RPMI8226 (cell line): ENCODE data around the gene ABCG1.

Source experiments
- DNase-seq: peaks from one replicate; pipeline ENCODE4 v3.0.0-alpha.2; 2015

The ABCG1 gene

DNA sequence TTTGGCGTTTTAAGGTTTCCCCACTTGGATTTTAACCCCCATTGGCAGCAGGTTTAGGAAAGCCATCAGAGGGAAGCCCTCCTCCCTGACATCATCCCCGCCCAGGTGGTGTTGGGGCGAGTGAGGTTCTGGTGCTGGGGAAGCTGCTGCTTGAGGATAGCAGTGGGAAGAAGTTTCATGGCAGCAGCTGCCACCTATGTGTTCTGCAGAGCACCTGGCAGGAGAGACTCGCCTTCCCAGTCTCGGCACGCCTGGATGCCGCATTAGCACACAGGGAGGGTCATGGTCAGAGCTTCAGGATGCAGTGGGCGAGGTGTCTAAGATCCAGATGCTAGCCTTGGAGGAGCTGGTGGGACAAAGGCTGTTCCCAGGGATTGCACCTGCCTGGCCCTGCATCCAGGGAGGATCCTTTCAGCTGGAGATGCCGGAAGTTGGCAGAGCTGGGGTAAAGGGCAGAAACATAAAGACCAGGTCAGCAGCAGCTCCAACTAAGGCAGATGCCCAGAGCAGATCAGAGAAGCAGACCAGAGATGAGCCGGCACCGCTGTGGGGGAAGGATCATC is 33.9 kb downstream of the ABCG1 start:
- no peak for DNase-seq

DNA sequence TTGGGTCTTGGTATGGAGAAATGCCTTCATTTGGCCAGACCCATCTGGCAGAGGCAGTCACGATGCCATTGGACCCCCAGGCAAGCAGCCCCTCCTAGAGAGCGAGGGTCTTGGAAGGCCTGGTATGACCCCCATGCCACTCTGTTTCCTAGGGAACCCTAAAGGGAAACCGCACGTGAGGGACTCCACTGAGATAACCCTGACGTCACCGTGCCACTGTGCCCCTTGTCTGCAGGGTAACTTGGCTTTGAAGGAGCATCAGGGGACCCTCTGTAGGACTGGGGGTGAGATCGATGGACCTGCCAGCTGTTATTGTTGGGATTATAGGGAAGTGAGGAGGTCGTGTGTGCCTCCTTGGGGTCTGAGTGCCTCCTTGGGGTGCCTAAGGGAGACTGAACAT is 34.5 kb downstream of the ABCG1 start:
- DNase-seq = no peak

DNA sequence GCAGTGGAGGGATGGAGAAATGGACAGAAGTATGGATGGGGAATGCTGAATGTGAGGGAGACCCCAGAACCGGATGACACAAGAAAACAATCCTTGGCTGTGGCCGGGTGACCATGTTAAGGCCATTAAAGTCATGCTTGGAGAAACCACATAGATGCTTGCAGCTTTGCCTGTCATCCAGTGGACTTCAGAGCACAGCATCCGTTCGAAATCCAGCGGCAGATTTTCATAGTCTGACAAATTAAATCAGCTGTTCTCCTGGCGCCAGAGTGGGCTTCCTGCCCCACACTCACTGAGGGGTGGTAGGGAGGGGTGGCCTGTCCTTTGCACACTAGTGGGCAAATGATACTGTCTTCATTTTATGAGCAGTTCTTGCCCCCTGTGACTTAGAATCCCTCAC is 35.1 kb downstream of the ABCG1 start:
- no peak for DNase-seq

DNA sequence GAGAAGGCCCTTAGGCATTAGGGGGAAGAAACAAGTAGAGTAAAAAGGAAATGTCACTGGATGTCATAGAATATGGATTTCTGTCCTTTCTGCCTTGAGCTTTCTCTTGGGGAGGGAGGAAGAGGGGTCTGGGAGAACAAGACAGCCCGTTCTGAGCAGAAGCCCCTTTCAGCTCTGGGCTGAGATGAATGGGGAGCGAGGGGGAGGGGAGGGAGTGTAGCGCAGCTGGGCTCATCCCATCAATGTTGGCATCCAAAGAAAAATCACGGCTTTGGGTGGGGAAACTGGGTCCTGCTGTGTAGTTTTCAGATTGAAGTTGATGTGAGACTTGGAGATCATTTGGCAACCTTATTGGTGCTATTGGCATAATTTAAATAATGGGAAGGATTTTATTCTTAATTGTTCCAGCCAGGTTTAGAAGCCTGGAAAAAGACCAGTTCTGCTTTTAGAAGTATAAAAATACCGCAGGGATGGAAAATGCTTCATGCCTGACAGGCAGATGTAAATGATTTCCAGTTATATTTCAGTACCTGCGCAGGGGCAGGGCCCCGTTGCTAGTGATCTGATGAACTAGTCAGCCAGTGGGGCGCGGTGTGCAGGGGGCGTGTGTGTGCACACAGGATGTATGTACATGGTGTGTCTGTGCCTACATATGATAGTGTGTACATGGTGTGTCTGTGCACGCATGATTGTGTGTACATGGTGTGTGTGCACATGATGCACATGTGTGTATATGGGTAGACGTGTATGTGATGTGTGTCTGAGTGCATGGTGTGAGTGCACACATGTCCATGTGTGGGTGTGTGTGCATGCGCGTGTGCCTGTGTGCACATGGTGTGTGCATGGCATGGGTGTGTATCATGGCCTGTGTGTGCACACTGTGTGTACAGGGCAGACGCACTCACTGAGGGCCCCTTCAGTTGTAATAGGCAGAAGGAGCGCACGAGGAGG is 36.0 kb downstream of the ABCG1 start:
- no peak for DNase-seq

DNA sequence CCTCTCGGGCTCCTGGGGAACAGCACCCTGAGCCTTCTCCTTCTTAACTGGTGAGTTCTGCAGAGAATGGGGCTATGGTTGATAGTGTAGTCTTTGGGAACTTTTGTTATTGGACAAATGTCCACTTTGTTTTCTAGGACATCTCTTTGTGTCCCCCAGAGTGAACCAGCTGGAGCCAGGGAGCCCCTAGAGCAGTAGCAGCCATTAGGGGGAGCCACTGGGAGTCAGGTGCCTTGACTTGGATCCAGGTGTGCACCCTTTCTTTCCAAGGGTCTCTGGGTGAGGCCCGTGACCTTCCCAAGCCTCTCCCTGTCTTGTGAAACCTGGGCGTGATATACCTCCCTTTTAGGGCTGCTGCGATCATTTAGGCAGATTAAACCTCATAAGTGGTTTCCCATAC is 36.9 kb downstream of the ABCG1 start:
- DNase-seq = no peak

DNA sequence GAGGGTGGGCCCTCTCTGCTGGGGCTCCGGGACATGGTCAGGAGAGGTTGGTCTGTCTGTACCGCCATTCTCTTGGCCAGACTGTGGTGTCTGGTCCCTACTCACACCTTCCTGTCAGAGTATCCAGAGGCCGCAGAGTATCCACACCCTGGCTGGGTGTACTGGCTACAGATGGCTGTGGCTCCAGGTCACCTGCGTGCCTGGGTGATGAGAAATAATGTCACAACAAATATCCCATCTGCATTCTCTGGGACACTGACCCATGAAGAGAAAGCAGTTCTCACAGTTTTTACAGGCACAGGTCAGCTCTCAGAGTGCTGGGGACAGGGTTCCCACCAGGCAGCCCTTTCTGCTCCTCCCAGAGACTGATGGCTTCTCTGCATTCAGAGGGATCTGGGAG is 37.4 kb downstream of the ABCG1 start:
- DNase-seq = no peak

DNA sequence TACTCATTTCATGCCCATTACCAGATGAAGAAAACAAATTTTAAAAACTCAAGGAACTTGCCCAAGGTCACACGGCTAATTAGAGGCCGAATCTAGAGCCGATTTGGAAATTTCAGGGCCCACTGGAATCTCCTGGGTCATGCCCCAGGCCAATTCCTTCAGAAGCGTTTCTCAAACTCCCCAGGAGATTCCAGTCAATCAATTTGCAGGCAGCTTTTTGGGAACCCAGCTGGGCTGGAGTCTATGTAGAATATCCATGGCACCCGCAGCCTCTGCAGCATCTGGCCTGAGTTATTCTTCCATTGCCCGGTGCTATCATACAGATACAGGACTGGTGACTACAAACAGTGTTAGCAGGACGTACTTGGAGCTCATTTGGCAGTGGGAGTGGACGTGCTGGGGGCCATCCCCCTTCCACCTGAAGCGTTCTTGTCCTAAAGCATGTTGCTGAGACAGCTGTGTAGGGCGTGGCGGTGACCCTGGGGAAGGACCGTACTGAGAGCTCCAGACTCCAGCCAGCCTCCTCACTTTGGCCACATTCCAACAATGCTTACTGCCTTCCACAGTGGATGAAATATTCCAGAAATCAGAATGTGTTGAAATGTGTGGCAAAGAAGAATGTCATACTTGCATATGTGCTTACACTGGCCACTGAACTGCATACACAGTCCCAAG is 38.3 kb downstream of the ABCG1 start:
- no peak for DNase-seq

DNA sequence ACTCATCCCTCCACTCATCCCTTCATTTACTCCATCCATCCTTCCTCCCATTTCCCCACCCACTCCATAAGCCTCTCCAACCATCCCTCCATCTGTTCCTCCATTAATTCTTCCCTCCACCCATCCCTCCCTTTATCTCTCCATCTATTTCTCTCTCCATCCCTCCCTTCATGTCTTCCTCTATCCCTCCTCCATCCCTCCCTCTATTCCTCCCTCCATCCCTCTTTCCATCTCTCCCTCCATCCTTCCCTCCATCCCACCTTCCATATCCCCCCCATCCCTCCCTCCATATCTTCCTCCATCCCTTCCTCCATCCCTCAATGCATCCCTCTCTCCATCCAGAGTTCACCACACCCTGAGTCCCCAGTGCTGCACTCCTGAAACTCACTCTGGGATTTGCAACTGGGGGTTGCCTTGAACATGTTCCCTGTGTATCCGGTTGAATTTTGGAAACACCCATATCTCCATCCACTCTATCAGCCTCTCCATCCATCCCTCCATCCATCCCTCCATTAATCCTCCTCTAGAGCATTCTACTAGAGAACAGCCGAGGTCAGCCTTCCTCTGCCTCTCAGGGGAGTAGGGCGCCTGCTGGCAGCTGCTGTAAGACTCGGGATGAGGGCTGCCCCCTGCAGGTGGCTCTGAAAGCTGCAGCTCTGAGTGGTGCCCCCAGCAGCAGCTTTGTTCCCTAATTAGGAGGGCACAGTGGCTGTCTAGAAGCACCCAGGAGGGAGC is 39.4 kb downstream of the ABCG1 start:
- DNase-seq = peak; percentile 85

DNA sequence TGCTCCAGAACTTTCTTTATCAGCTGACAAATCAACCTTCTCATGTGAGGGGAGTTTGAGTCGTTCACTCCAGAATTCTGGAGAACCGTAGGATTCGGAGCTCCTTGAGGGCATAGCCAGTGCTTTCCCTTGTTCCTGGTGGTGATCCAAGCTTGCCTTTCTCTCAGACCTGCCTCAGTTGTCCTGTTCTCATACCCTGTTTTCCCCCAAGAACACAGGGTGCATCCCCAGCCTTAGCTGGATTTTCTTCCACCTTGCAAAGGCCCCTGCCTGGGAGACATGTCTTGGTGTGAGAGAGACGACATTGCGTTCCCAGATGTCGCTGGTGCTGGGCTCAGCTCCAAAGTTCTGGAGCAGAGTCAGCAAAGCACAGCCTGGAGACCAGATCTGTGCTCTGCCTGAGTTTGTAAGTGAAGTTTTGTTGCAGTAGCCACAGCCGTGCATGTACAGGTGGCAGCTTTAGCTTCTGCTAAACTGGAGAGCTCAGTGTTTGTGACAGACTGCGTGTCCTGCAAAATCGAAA is 40.0 kb downstream of the ABCG1 start:
- DNase-seq = no peak

DNA sequence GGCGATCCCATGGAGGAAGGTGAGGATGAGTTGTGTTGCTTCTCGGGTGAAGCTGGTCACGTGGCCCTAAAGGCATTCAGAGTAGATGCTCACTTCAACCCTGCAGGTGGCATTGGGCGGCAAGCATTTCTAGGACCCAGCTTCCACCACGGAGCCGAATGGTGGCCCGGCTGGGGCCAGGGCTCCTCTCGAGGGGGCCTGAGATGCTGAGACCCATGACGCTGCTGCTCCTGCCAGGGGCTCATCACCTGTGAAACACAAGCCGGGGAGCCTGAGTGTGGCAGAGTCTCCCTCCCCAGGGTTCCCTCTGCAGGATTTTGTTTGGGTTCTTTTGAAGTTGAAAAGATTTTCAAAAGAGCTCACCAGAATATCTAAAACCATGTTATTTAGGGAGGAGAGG is 41.2 kb downstream of the ABCG1 start:
- no peak for DNase-seq

DNA sequence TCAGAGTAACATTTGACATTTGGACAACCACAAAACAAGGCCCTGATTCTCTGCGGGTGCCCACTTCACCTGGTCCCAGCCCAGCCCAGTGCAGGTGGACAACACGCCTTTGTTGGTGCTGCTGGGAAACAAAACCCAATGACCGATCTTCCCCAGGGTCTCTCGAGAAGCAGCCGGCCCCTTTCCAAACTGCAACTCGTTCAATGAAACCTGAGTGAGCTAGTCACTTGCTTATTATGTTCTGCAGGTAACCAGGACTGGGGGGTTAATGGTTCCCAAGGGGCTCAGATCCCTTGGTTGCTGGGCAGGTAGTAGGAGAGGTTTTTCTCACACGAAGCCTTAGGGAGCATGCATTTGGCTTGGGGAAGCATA is 42.9 kb downstream of the ABCG1 start:
- DNase-seq = no peak

DNA sequence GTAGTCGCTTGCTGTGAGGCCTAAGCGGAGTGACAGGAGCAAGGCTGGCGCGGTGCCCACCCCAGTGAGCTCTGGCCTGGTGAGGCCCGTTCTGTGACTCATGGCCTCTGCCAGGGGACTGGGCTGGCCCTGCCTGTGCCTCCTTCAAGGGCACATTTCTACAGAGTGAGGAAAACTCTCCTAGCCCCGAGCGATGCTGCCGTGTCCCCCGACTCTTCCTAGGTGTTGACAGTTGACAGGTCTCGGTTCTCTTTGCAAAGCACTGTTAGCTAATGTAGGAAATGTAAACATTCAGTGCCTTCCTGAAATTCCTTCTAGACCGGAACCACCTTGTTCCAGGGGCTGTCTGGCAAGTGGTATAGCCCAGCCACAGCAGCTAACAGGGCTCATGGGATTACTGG is 43.9 kb downstream of the ABCG1 start:
- DNase-seq = no peak

DNA sequence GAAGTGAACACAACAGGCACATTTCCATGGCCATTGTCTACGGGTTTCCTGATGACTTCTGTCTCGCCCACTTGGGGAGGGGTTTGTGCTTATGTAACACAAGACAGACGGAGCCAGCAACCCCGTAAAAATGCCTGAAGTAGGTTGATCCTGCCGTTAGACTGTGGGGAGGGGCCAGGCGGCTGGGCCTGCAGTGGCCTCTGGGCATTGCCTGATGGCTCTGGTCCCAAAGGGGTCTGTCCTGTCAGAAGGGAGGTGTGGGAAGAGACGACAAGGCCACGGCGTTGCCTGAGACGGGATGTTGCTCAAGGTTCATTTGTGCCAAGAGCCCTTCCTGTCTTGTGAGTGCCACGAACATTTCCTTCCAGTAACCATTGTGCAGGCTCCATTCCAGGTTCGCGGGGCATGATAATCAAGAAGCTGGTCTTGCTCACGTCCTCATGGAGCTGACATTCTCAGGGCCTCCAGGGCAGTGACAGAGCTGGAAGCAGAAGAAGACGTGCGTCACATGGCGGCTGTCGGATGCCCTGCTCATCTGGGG is 44.7 kb downstream of the ABCG1 start:
- DNase-seq = no peak

DNA sequence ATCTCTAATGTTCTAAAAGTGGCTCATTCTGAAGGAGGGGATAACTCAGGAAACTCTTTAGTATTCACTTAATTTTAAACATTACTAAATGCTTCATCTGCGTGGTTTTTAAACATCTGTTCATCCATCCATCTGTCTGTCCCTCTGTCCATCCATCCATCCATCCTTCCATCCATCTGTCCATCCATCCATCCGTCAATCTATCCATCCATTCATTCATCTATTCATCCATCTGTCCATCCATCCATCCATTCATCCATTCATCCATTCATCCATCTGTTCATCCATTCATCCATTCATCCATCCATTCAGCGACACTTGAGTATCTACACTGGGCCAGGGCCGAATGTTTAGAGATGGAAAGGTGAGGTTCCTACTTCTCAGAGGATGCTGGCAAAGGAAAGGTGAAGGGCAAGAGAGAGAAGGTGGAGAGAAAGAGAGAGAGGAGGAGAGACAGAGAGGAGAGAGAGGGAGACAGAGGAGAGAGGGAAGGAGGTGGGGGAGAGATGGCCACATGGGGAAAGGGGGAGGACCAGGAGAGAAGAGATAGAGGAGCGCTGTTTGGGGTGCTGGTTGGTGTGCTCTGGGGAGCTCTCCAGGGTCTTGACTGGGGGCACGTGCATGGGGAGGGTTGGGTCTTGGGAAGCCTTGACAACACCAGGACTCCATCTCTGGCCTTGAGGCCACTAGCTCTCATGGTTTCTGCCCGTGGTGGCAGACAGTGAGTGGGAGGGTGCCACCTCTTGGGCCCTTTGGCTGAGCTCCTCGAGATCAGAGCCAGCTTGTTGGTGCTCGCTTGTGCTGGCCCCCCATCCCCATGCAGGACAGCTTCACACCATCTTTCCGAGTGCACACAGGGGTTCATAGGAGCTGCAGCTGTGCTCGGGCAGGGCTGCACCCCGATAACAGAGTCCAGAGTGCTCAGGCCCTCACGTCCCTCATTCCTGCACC is 45.6 kb downstream of the ABCG1 start:
- no peak for DNase-seq

DNA sequence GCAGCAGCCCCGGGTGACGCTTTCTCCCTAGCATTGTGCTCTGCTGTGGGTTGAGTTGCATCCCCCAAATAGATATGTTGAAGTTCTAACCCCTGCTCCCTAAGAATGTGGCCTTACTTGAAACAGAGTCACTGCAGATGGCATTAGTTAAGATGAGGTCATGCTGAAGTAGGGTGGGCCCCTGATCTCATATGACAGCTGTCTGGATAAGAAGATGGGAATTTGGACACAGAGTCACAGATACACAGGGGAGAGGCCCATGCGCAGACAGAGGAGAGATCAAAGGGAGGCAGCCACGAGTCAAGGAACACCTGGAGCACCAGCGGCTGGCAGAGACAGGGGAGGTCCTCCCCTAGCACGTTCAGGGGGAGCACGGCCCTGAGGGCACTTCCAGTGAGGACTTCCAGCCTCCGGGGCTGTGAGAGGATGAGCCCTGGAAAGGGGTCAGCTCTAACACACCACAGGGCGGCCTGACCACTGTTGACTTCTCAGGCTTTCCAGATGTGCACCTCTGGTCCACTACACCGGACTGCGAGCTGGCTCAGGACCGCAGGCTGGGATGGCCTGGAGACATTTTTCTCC is 46.4 kb downstream of the ABCG1 start:
- no peak for DNase-seq

DNA sequence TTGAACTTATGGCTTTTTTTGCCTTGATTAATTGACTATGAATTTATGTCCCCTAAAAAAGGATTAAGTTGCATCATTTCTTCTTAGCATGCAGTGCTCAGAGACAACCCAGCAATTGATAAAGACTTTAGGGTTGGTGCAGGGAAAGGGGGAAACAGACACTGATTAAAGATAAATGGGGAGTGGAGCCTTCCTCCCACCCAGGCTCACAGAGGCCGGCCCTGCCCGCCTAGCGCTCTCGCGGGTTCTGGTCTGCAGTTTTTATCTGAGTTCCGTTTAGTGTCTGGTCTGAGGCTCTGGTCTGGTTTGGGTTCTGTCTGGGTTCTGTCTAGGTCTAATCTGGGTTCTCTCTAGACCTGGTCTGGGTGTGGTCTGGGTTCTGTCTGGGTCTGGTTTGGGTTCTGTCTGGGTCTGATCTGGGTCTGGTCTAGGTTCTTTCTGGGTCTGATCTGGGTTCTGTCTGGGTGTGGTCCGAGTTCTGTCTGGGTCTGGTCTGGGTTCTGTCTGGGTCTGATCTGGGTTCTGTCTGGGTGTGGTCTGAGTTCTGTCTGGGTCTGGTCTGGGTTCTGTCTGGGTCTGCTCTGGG is 48.1 kb downstream of the ABCG1 start:
- DNase-seq = no peak

DNA sequence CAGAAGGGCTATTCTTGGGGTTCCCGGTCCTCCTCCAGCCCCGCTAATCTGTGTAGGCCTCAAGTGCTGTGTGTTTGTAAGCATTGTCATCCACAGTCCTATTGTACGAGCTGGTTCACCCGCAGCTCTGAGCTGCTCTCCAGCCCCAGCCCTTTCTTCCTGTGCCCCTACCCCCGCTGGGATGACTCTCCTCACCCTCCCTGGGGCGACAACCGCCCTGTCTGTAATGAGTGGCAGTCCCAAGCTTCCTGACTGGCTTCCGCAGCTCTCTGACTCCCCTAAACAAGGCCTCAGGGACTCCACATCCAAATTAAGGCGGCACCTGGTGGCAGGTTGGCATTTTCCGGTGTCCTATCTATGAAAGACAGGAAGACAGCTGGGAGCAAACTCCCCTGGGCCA is 50.4 kb downstream of the ABCG1 start:
- no peak for DNase-seq

DNA sequence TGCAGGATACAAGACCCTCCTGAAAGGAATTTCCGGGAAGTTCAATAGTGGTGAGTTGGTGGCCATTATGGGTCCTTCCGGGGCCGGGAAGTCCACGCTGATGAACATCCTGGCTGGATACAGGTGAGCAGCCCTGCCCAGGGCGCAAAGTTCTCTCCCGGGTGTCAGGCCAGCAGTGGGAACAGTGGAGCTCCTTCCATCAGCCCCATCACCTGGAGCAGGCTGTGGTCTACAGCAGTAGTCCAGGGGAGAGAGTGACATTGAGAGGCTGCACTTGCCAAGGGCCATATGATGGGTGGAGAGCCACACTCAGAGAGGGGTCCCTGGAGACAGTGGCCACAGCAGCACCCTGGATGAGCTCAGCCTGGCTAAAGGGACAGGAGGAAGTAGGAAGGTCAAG is 52.1 kb downstream of the ABCG1 start:
- DNase-seq = no peak

DNA sequence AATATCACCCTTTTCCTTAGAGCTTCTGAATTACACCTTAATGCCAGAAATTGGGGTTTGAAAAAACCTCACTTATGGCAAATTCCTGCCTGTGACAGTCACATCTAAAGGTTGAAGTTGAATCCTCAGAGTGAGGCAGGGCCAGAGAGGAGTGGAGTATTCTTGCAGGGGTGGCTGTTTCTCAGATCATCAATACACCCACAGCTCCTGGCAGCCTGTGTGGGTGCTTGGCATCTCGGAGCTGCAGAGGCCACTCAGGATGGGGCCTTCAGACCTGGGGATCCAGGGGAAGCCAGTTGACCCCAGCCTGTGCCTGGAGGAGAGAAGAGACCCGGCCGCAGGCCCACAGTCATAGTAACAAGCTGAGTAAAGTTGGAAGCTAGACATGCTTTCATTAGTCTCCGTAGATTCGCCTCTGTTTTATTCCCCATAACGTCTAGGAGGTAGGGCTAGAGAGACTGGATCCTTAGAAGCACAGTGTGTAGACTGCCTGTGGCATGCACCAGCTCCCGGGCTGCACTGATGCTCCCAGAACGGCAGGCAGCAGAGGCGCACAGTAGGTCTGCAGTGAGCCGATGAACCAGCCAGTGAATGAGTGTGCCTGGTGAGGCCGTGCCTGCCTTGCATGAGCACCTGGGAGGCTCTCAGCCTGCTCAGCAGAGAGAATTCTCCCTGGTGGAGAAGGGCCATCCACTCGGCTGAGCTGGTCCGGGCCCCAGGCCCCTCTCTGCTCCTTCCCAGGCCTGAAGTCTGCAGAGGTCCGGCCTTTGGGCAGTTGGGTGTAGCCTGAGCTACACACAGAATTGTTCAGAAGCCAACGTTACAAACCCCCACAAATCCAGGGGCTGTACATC is 53.4 kb downstream of the ABCG1 start:
- no peak for DNase-seq
